Measurements from ENCODE around the gene POLR3H.

GRCh38 chr22:41513391-41513790 is 30.9 kb downstream of the POLR3H start:
- TF ChIP-seq CTCF (IDR thresholded peaks at IDR 0.05) (no peak), POLR2A (IDR thresholded peaks at IDR 0.05) (no peak), EP300 (IDR thresholded peaks at IDR 0.05; ENCODE audit: low read depth) (no peak), POLR2AphosphoS5 (IDR thresholded peaks at IDR 0.05) (no peak)
